Bronchial epithelial cell (primary cell): ENCODE data around the gene FERMT2. TPM values are rescaled to one million over a fixed set of nuclear protein-coding genes. Genes with fewer than 3 reads are reported as not detected.

Experiments used
- DNase-seq: peaks from one replicate; pipeline ENCODE4 v3.0.0-alpha.2; 2010; ENCODE audit warnings: low read depth
- FAIRE-seq: peaks from 2 replicates; lab custom pipeline; 2011; peaks lifted over from hg19 to GRCh38; lab: Jason Lieb, UNC
- H3K27me3 ChIP-seq: 2 replicates; pipeline ENCODE4 v1.5.1; 2011; ENCODE audit warnings: low read length; ENCODE audit not compliant: control insufficient read depth, insufficient read depth
- H3K36me3 ChIP-seq: 2 replicates; pipeline ENCODE4 v1.5.1; 2011; ENCODE audit warnings: low read length; ENCODE audit not compliant: control insufficient read depth, insufficient read depth
- H3K4me3 ChIP-seq: 2 replicates; pipeline ENCODE4 v1.5.1; 2011; ENCODE audit warnings: mild to moderate bottlenecking, low read depth, low read length, control low read depth
- CTCF ChIP-seq: IDR thresholded peaks from 2 replicates; pipeline ENCODE4 v1.5.1; 2011; ENCODE audit warnings: mild to moderate bottlenecking, moderate library complexity, low read length, control low read depth, inconsistent platforms; ENCODE audit not compliant: insufficient read depth, severe bottlenecking
- total RNA-seq: library from RNA; depleted of rRNA; stranded (reverse); fragments of >200 nt; gene quantifications from 2 replicates; pipeline ENCODE4 v1.2.1, GENCODE V29; 2014

FERMT2 gene
- total RNA-seq, 1 donor from 2014 or later = 24.0 TPM

GRCh38 chr14:52895000-52895399, 55.9 kb downstream of the FERMT2 start:
- Histone ChIP-seq H3K36me3 (no peaks in the 10 kb centered on the region), H3K4me3 (no peak overlapping the region), H3K27me3 (no peaks in the 10 kb centered on the region)
- no peak for FAIRE-seq
- no peak for DNase-seq
- no peak for TF ChIP-seq CTCF

- DNase-seq (no peak), FAIRE-seq (no peak)
- Histone ChIP-seq H3K36me3 (peaks cover 3% of the 10 kb centered on the region), H3K27me3 (no peaks in the 10 kb centered on the region), H3K4me3 (no peak overlapping the region)
- no peak for TF ChIP-seq CTCF
Observed at GRCh38 chr14:52891800-52892199, 59.0 kb downstream of the FERMT2 start.

- Histone ChIP-seq H3K36me3 (peaks cover 3% of the 10 kb centered on the region), H3K4me3 (no peak overlapping the region), H3K27me3 (no peaks in the 10 kb centered on the region)
- no peak for DNase-seq
- peak; percentile 70 for FAIRE-seq
- TF ChIP-seq CTCF = no peak
Observed at GRCh38 chr14:52888839-52889838, 61.7 kb downstream of the FERMT2 start.

- TF ChIP-seq CTCF = no peak
- DNase-seq = no peak
- Histone ChIP-seq H3K4me3 (no peak overlapping the region), H3K36me3 (peaks cover 3% of the 10 kb centered on the region), H3K27me3 (no peaks in the 10 kb centered on the region)
- FAIRE-seq = no peak
Observed at GRCh38 chr14:52888159-52888558, 62.7 kb downstream of the FERMT2 start.

GRCh38 chr14:52885230-52885629, 65.6 kb downstream of the FERMT2 start:
- DNase-seq = no peak
- no peak for TF ChIP-seq CTCF
- no peak for FAIRE-seq
- Histone ChIP-seq H3K4me3 (no peak overlapping the region), H3K27me3 (no peaks in the 10 kb centered on the region), H3K36me3 (peaks cover 3% of the 10 kb centered on the region)
